WTC11 (cell line): ENCODE measurements around the gene LARGE1. TPM values are rescaled to one million over a fixed set of nuclear protein-coding genes. Genes with fewer than 3 reads are reported as not detected.

Experiments used
- ATAC-seq: fragments of 200-7000 bp; cut with Tn5 transposase; 2 replicates; pipeline ENCODE4 v1.10.0; 2021; ENCODE audit warnings: mild to moderate bottlenecking, moderate library complexity
- CTCF ChIA-PET: fragments of 300-600 bp; sonication (Branson Sonifier 250); formaldehyde crosslinking; loops from one replicate; lab custom pipeline; 2021; ENCODE audit warnings: antibody characterized with exemption; lab: Charles Lee
- POLR2A ChIA-PET: fragments of 350-600 bp; sonication (Branson Sonifier 250); formaldehyde crosslinking; loops from one replicate; lab custom pipeline; 2021; ENCODE audit warnings: antibody characterized with exemption; lab: Charles Lee
- DNase-seq: peaks from one replicate; pipeline ENCODE4 v3.0.0; 2021; ENCODE audit warnings: low spot score
- H3K27ac Mint-ChIP-seq: 2 replicates; pipeline ENCODE4 v1.8.0; 2021; ENCODE audit warnings: mixed read lengths
- H3K27me3 Mint-ChIP-seq: 2 replicates; pipeline ENCODE4 v1.8.0; 2021; ENCODE audit warnings: low read depth, mild to moderate bottlenecking, moderate library complexity, mixed read lengths
- H3K36me3 Mint-ChIP-seq: 2 replicates; pipeline ENCODE4 v1.8.0; 2021; ENCODE audit warnings: mixed read lengths
- H3K4me1 Mint-ChIP-seq: 2 replicates; pipeline ENCODE4 v1.8.0; 2022; ENCODE audit warnings: mixed read lengths
- H3K4me3 Mint-ChIP-seq: 2 replicates; pipeline ENCODE4 v1.8.0; 2021; ENCODE audit warnings: mild to moderate bottlenecking, moderate library complexity, mixed read lengths
- H3K9me3 Mint-ChIP-seq: 2 replicates; pipeline ENCODE4 v1.8.0; 2021; ENCODE audit warnings: mixed read lengths
- ATF1 ChIP-seq: sonication (generic); formaldehyde crosslinking; IDR thresholded peaks from 2 replicates; pipeline ENCODE4 v1.8.1; 2023; ENCODE audit warnings: mild to moderate bottlenecking, moderate library complexity, missing genetic modification reagents
- CBFB ChIP-seq: sonication (generic); formaldehyde crosslinking; IDR thresholded peaks from 2 replicates; pipeline ENCODE4 v1.8.1; 2022; ENCODE audit warnings: mild to moderate bottlenecking, low read depth, missing genetic modification reagents
- CREB1 ChIP-seq: sonication (generic); formaldehyde crosslinking; IDR thresholded peaks from 2 replicates; pipeline ENCODE4 v1.8.0; 2023; ENCODE audit warnings: mild to moderate bottlenecking, missing genetic modification reagents
- EMX1 ChIP-seq: fragments of 250-450 bp; sonication (Bioruptor Pico); IDR thresholded peaks from 2 replicates; pipeline ENCODE4 v1.8.0; 2021; ENCODE audit warnings: mild to moderate bottlenecking
- ETV6 ChIP-seq: sonication (generic); formaldehyde crosslinking; IDR thresholded peaks from 2 replicates; pipeline ENCODE4 v1.8.1; 2022; ENCODE audit warnings: mild to moderate bottlenecking, missing genetic modification reagents
- FOXJ3 ChIP-seq: sonication (generic); formaldehyde crosslinking; IDR thresholded peaks from 2 replicates; pipeline ENCODE4 v1.9.0; 2021; ENCODE audit warnings: missing genetic modification reagents, mild to moderate bottlenecking, borderline replicate concordance
- FOXP1 ChIP-seq: sonication (generic); formaldehyde crosslinking; IDR thresholded peaks from 2 replicates; pipeline ENCODE4 v1.8.0; 2022; ENCODE audit warnings: missing genetic modification reagents, mild to moderate bottlenecking, moderate library complexity, borderline replicate concordance
- GRHL2 ChIP-seq: fragments of 250-450 bp; sonication (Bioruptor Pico); IDR thresholded peaks from 2 replicates; pipeline ENCODE4 v1.8.0; 2022; ENCODE audit warnings: mild to moderate bottlenecking, moderate library complexity; ENCODE audit not compliant: insufficient replicate concordance, severe bottlenecking
- HMGA2 ChIP-seq: fragments of 250-450 bp; sonication (Bioruptor Pico); IDR thresholded peaks from 2 replicates; pipeline ENCODE4 v1.4.0; 2021; ENCODE audit warnings: mild to moderate bottlenecking, moderate library complexity
- IRF2 ChIP-seq: sonication (generic); formaldehyde crosslinking; IDR thresholded peaks from 2 replicates; pipeline ENCODE4 v1.8.0; 2022; ENCODE audit warnings: low read depth, missing genetic modification reagents, borderline replicate concordance
- KAT7 ChIP-seq: sonication (generic); formaldehyde crosslinking; IDR thresholded peaks from 2 replicates; pipeline ENCODE4 v1.8.1; 2023; ENCODE audit warnings: missing genetic modification reagents, mild to moderate bottlenecking, borderline replicate concordance
- NFE2L1 ChIP-seq: sonication (generic); formaldehyde crosslinking; IDR thresholded peaks from 2 replicates; pipeline ENCODE4 v1.8.1; 2023; ENCODE audit warnings: missing genetic modification reagents
- NR3C1 ChIP-seq: sonication (generic); formaldehyde crosslinking; conservative IDR thresholded peaks from 2 replicates; pipeline ENCODE4 v1.8.1; 2023; ENCODE audit warnings: low read depth, mild to moderate bottlenecking, missing genetic modification reagents
- SMAD4 ChIP-seq: sonication (generic); formaldehyde crosslinking; IDR thresholded peaks from 2 replicates; pipeline ENCODE4 v1.8.0; 2022; ENCODE audit warnings: mild to moderate bottlenecking, missing genetic modification reagents
- SOX15 ChIP-seq: fragments of 250-450 bp; sonication (Bioruptor Pico); IDR thresholded peaks from 2 replicates; pipeline ENCODE4 v1.9.0; 2021; ENCODE audit warnings: mild to moderate bottlenecking
- TCF7 ChIP-seq: sonication (generic); formaldehyde crosslinking; IDR thresholded peaks from 2 replicates; pipeline ENCODE4 v1.8.0; 2022; ENCODE audit warnings: mild to moderate bottlenecking, low read depth, missing genetic modification reagents, moderate library complexity
- TEAD1 ChIP-seq: sonication (generic); formaldehyde crosslinking; IDR thresholded peaks from 2 replicates; pipeline ENCODE4 v1.8.0; 2022; ENCODE audit warnings: mild to moderate bottlenecking, missing genetic modification reagents
- TEAD4 ChIP-seq: sonication (generic); formaldehyde crosslinking; IDR thresholded peaks from 2 replicates; pipeline ENCODE4 v1.8.0; 2022; ENCODE audit warnings: mild to moderate bottlenecking, missing genetic modification reagents
- ZNF138 ChIP-seq: sonication (generic); formaldehyde crosslinking; conservative IDR thresholded peaks from 2 replicates; pipeline ENCODE4 v1.8.1; 2022; ENCODE audit warnings: mild to moderate bottlenecking, moderate library complexity, missing genetic modification reagents
- ZNF219 ChIP-seq: sonication (generic); formaldehyde crosslinking; IDR thresholded peaks from 2 replicates; pipeline ENCODE4 v1.8.0; 2023; ENCODE audit warnings: missing genetic modification reagents, mild to moderate bottlenecking, borderline replicate concordance
- ZNF396 ChIP-seq: fragments of 250-450 bp; sonication (Bioruptor Pico); IDR thresholded peaks from 2 replicates; pipeline ENCODE4 v1.8.0; 2021; ENCODE audit warnings: mild to moderate bottlenecking, moderate library complexity, borderline replicate concordance
- ZNF416 ChIP-seq: fragments of 250-450 bp; sonication (Bioruptor Pico); IDR thresholded peaks from 2 replicates; pipeline ENCODE4 v1.9.0; 2021; ENCODE audit warnings: mild to moderate bottlenecking, inconsistent platforms
- ZNF423 ChIP-seq: fragments of 250-450 bp; sonication (Bioruptor Pico); IDR thresholded peaks from 2 replicates; pipeline ENCODE4 v2.1.2; 2022; ENCODE audit warnings: mild to moderate bottlenecking, moderate library complexity
- total RNA-seq: library from RNA; stranded (reverse); gene quantifications from 3 replicates; pipeline ENCODE4 v1.2.3, GENCODE V29; 2021
- TF ChIP-seq, protein P1 (sequence below): fragments of 250-450 bp; sonication (Bioruptor Pico); IDR thresholded peaks from 2 replicates; pipeline ENCODE4 v1.9.0; 2021; ENCODE audit warnings: mild to moderate bottlenecking
- TF ChIP-seq, protein P2 (sequence below): sonication (generic); formaldehyde crosslinking; IDR thresholded peaks from 2 replicates; pipeline ENCODE4 v1.8.1; 2022; ENCODE audit warnings: low read depth, missing genetic modification reagents, borderline replicate concordance
- TF ChIP-seq, protein P3 (sequence below): fragments of 250-450 bp; sonication (Bioruptor Pico); IDR thresholded peaks from 2 replicates; pipeline ENCODE4 v1.9.0; 2021; ENCODE audit warnings: mild to moderate bottlenecking
- TF ChIP-seq, protein P4 (sequence below): sonication (generic); formaldehyde crosslinking; IDR thresholded peaks from 2 replicates; pipeline ENCODE4 v1.8.1; 2022; ENCODE audit warnings: low read depth, mild to moderate bottlenecking, moderate library complexity, missing genetic modification reagents, borderline replicate concordance
- TF ChIP-seq, protein P5 (sequence below): fragments of 250-450 bp; sonication (Bioruptor Pico); IDR thresholded peaks from 2 replicates; pipeline ENCODE4 v1.9.0; 2021; ENCODE audit warnings: moderate library complexity, mild to moderate bottlenecking, inconsistent platforms, borderline replicate concordance

Gene LARGE1
- total RNA-seq, 1 experiment from 2014 or later = 72.6 TPM

DNA sequence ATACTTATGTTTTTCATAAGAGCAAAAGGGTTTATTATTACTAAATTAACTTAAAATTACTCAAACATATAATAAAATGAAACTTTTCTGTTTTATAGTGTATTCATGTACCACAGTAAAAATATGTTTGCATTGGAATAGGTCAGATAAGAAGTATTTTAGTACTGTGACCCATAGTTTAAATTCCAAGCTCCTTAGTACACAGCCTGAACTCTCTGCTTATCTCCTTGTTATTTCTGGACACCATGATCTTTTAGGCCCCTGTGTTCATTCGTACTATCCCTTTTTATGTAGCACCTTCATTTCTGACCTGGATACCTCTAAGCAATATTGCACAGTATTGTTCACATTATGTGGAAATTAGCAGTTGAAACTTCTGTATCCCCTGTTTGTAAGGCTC, 565.3 kb downstream of the LARGE1 start:
- peaks cover 4% of the 10 kb centered on the region for H3K27me3 Mint-ChIP-seq
- ChIA-PET CTCF (no interaction called here), POLR2A (no interaction called here)
- H3K27ac Mint-ChIP-seq = no peak overlapping the region
- no peak overlapping the region for H3K4me3 Mint-ChIP-seq
- no peak for DNase-seq
- TF ChIP-seq ZNF219 (CRISPR knock-in tag) (no peak), ZNF416 (CRISPR knock-in tag) (no peak)
- TF ChIP-seq, all 79 proteins: peak for 0
- ATAC-seq = no peak
- Mint-ChIP-seq H3K36me3 (peaks cover 19% of the 10 kb centered on the region), H3K4me1 (no peaks in the 10 kb centered on the region), H3K9me3 (peaks cover 12% of the 10 kb centered on the region)

DNA sequence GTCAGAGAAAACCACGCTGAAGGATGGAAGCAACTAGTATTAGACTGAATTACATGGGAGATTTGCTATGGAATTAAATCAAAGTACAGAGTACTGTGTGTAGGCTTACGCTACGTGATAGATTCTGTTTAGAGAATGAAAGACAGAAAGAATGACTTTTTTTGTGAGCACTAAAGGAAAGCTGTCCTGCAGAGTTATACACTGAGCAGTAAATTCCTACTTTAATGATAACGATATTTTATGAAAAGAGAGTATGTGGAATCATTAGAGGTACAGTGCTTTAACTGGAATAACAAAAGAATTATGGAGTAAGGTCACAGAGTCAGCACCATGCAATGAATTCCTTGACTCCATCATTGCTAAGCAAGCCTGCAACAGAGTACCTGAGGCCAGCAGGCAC, 566.8 kb downstream of the LARGE1 start:
- TF ChIP-seq, protein P1, sequence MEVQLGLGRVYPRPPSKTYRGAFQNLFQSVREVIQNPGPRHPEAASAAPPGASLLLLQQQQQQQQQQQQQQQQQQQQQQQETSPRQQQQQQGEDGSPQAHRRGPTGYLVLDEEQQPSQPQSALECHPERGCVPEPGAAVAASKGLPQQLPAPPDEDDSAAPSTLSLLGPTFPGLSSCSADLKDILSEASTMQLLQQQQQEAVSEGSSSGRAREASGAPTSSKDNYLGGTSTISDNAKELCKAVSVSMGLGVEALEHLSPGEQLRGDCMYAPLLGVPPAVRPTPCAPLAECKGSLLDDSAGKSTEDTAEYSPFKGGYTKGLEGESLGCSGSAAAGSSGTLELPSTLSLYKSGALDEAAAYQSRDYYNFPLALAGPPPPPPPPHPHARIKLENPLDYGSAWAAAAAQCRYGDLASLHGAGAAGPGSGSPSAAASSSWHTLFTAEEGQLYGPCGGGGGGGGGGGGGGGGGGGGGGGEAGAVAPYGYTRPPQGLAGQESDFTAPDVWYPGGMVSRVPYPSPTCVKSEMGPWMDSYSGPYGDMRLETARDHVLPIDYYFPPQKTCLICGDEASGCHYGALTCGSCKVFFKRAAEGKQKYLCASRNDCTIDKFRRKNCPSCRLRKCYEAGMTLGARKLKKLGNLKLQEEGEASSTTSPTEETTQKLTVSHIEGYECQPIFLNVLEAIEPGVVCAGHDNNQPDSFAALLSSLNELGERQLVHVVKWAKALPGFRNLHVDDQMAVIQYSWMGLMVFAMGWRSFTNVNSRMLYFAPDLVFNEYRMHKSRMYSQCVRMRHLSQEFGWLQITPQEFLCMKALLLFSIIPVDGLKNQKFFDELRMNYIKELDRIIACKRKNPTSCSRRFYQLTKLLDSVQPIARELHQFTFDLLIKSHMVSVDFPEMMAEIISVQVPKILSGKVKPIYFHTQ (CRISPR knock-in tag) = no peak
- TF ChIP-seq ZNF138 (CRISPR knock-in tag) = no peak
- no peak for TF ChIP-seq NR3C1 (CRISPR knock-in tag)
- TF ChIP-seq GRHL2 (CRISPR knock-in tag) = no peak
- TF ChIP-seq ZNF219 (CRISPR knock-in tag) = no peak
- TF ChIP-seq ZNF423 (CRISPR knock-in tag) = no peak
- TF ChIP-seq SOX15 (CRISPR knock-in tag) = no peak
- TF ChIP-seq KAT7 (CRISPR knock-in tag) = no peak
- TF ChIP-seq, protein P2, sequence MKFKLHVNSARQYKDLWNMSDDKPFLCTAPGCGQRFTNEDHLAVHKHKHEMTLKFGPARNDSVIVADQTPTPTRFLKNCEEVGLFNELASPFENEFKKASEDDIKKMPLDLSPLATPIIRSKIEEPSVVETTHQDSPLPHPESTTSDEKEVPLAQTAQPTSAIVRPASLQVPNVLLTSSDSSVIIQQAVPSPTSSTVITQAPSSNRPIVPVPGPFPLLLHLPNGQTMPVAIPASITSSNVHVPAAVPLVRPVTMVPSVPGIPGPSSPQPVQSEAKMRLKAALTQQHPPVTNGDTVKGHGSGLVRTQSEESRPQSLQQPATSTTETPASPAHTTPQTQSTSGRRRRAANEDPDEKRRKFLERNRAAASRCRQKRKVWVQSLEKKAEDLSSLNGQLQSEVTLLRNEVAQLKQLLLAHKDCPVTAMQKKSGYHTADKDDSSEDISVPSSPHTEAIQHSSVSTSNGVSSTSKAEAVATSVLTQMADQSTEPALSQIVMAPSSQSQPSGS (CRISPR knock-in tag) = no peak
- TF ChIP-seq CREB1 = no peak
- H3K27me3 Mint-ChIP-seq = no peaks in the 10 kb centered on the region
- no peak overlapping the region for H3K4me3 Mint-ChIP-seq
- ChIA-PET CTCF (no interaction called here), POLR2A (no interaction called here)
- H3K4me1 Mint-ChIP-seq = no peaks in the 10 kb centered on the region
- no peak overlapping the region for H3K27ac Mint-ChIP-seq
- no peak for ATAC-seq
- peaks cover 26% of the 10 kb centered on the region for H3K9me3 Mint-ChIP-seq
- H3K36me3 Mint-ChIP-seq = peaks cover 30% of the 10 kb centered on the region
- DNase-seq = no peak

DNA sequence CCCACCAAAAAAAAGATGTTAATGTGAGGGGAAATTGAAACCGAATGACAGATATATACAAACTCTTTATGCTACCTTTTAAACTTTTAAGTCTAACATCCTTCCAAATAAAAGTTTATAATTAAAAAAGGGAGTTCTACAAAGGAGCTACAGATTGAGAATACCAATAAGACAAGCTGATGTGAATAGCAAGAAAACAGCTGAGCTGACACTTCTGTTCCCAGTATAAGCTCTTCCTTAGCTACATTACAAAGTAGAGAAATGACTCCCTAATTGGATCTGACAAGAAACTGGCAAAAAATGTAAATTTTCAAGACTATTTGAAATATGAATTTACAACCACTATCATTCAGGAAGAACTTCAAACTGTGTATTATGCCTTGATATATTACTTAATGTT, 567.5 kb downstream of the LARGE1 start:
- ChIA-PET CTCF (no interaction called here), POLR2A (no interaction called here)
- ATAC-seq (no peak), DNase-seq (no peak)
- no peaks in the 10 kb centered on the region for H3K4me1 Mint-ChIP-seq
- no peak overlapping the region for H3K27ac Mint-ChIP-seq
- peaks cover 30% of the 10 kb centered on the region for H3K9me3 Mint-ChIP-seq
- no peak overlapping the region for H3K4me3 Mint-ChIP-seq
- no peaks in the 10 kb centered on the region for H3K27me3 Mint-ChIP-seq
- H3K36me3 Mint-ChIP-seq = peaks cover 31% of the 10 kb centered on the region
- TF ChIP-seq IRF2 (CRISPR knock-in tag) (no peak), TEAD1 (no peak), NR3C1 (CRISPR knock-in tag) (no peak), TCF7 (CRISPR knock-in tag) (no peak), NFE2L1 (CRISPR knock-in tag) (no peak), FOXP1 (no peak), EMX1 (CRISPR knock-in tag) (no peak), ATF1 (CRISPR knock-in tag) (no peak), HMGA2 (CRISPR knock-in tag) (no peak), ETV6 (CRISPR knock-in tag) (no peak), ZNF396 (CRISPR knock-in tag) (no peak), CBFB (CRISPR knock-in tag) (no peak), SMAD4 (CRISPR knock-in tag) (no peak), FOXJ3 (CRISPR knock-in tag) (no peak), TEAD4 (CRISPR knock-in tag) (no peak)
- TF ChIP-seq, protein P3, sequence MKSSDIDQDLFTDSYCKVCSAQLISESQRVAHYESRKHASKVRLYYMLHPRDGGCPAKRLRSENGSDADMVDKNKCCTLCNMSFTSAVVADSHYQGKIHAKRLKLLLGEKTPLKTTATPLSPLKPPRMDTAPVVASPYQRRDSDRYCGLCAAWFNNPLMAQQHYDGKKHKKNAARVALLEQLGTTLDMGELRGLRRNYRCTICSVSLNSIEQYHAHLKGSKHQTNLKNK (CRISPR knock-in tag) = no peak
- TF ChIP-seq, protein P4, sequence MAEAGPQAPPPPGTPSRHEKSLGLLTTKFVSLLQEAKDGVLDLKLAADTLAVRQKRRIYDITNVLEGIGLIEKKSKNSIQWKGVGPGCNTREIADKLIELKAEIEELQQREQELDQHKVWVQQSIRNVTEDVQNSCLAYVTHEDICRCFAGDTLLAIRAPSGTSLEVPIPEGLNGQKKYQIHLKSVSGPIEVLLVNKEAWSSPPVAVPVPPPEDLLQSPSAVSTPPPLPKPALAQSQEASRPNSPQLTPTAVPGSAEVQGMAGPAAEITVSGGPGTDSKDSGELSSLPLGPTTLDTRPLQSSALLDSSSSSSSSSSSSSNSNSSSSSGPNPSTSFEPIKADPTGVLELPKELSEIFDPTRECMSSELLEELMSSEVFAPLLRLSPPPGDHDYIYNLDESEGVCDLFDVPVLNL (CRISPR knock-in tag) = no peak
- TF ChIP-seq, protein P5, sequence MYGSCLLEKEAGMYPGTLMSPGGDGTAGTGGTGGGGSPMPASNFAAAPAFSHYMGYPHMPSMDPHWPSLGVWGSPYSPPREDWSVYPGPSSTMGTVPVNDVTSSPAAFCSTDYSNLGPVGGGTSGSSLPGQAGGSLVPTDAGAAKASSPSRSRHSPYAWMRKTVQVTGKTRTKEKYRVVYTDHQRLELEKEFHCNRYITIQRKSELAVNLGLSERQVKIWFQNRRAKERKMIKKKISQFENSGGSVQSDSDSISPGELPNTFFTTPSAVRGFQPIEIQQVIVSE (CRISPR knock-in tag) = no peak
